Stimulated activated CD8-positive, alpha-beta memory T cell treated with anti-CD3 and anti-CD28 coated beads, Interleukin-7, amount 100 ng/mL, for 48 hours (primary cell): ENCODE results near the gene TRIO.

ENCODE experiments used
- DNase-seq, 2 donors: peaks; one replicate each; pipeline ENCODE4 v3.0.0-alpha.2; 2020; ENCODE audit warnings: low read depth in 1 of 2; ENCODE audit errors: extremely low read depth in 1 of 2

TRIO gene

GRCh38 chr5:14145435-14146334, 2.5 kb downstream of the TRIO start:
- no peak for DNase-seq

- no peak for DNase-seq
Measured at GRCh38 chr5:14146725-14147124, 3.6 kb downstream of the TRIO start.

GRCh38 chr5:14147210-14147609, 4.1 kb downstream of the TRIO start:
- DNase-seq = no peak

- no peak for DNase-seq
Measured at GRCh38 chr5:14148483-14148882, 5.3 kb downstream of the TRIO start.

- no peak for DNase-seq
Measured at GRCh38 chr5:14148890-14149671, 5.9 kb downstream of the TRIO start.

- DNase-seq = no peak
Measured at GRCh38 chr5:14149672-14150274, 6.6 kb downstream of the TRIO start.

GRCh38 chr5:14151416-14151815, 8.3 kb downstream of the TRIO start:
- no peak for DNase-seq

- no peak for DNase-seq
Measured at GRCh38 chr5:14153071-14153864, 10.1 kb downstream of the TRIO start.

- DNase-seq = no peak
Measured at GRCh38 chr5:14153932-14154731, 11.0 kb downstream of the TRIO start.

- DNase-seq = no peak
Measured at GRCh38 chr5:14155075-14155474, 11.9 kb downstream of the TRIO start.

GRCh38 chr5:14155739-14156138, 12.6 kb downstream of the TRIO start:
- DNase-seq = no peak

- no peak for DNase-seq
Measured at GRCh38 chr5:14156290-14156649, 13.1 kb downstream of the TRIO start.

- DNase-seq = no peak
Measured at GRCh38 chr5:14156650-14157492, 13.7 kb downstream of the TRIO start.

GRCh38 chr5:14157493-14157782, 14.3 kb downstream of the TRIO start:
- no peak for DNase-seq

GRCh38 chr5:14158890-14159666, 15.9 kb downstream of the TRIO start:
- DNase-seq = no peak

- no peak for DNase-seq
Measured at GRCh38 chr5:14161825-14162556, 18.8 kb downstream of the TRIO start.

- DNase-seq = no peak
Measured at GRCh38 chr5:14164164-14165163, 21.3 kb downstream of the TRIO start.
